IMR-90 (cell line): ENCODE results near the gene ANKMY1.

Experiments
- BHLHE40 ChIP-seq: fragments of 150-350 bp; IDR thresholded peaks from 2 replicates; pipeline ENCODE4 v1.6.1; 2016; ENCODE audit warnings: mild to moderate bottlenecking, low read depth, low read length
- CEBPB ChIP-seq: IDR thresholded peaks from 2 replicates; pipeline ENCODE4 v1.6.1; 2012; ENCODE audit warnings: low read depth, low read length, improper control_type of control experiment
- CTCF ChIP-seq: conservative IDR thresholded peaks from 2 replicates; pipeline ENCODE4 v1.5.1; 2012; ENCODE audit warnings: mild to moderate bottlenecking, low read depth, low read length, improper control_type of control experiment
- MAZ ChIP-seq: IDR thresholded peaks from 2 replicates; pipeline ENCODE4 v1.6.1; 2012; ENCODE audit warnings: low read depth, mild to moderate bottlenecking, low read length, improper control_type of control experiment, moderate library complexity, borderline replicate concordance
- NFE2L2 ChIP-seq: fragments of 150-350 bp; IDR thresholded peaks from 2 replicates; pipeline ENCODE4 v1.6.1; 2016; ENCODE audit warnings: low read depth, mild to moderate bottlenecking, low read length
- POLR2A ChIP-seq: IDR thresholded peaks from 2 replicates; pipeline ENCODE4 v1.6.1; 2012; ENCODE audit warnings: mild to moderate bottlenecking, low read depth, low read length
- RAD21 ChIP-seq: IDR thresholded peaks from 2 replicates; pipeline ENCODE4 v1.6.1; 2012; ENCODE audit warnings: low read length, improper control_type of control experiment
- RFX5 ChIP-seq: IDR thresholded peaks from 2 replicates; pipeline ENCODE4 v1.8.0; 2012; ENCODE audit warnings: low read depth, mild to moderate bottlenecking, low read length, moderate library complexity
- SMC3 ChIP-seq: fragments of 150-350 bp; IDR thresholded peaks from 2 replicates; pipeline ENCODE4 v1.6.1; 2016; ENCODE audit warnings: low read depth, mild to moderate bottlenecking, antibody characterized with exemption, low read length, moderate library complexity
- USF2 ChIP-seq: fragments of 150-350 bp; IDR thresholded peaks from 2 replicates; pipeline ENCODE4 v1.6.1; 2017; ENCODE audit warnings: mild to moderate bottlenecking, antibody characterized with exemption, low read length, low read depth
- TF ChIP-seq, protein P1 (sequence below): fragments of 150-350 bp; IDR thresholded peaks from 2 replicates; pipeline ENCODE4 v1.6.1; 2016; ENCODE audit warnings: low read depth, mild to moderate bottlenecking, low read length, moderate library complexity, borderline replicate concordance

GRCh38 chr2:240491483-240491882 lies 66.3 kb downstream of the ANKMY1 start:
- no peak for TF ChIP-seq CEBPB
- no peak for TF ChIP-seq POLR2A
- no peak for TF ChIP-seq RFX5
- TF ChIP-seq BHLHE40, result no peak
- no peak for TF ChIP-seq SMC3
- no peak for TF ChIP-seq CTCF
- no peak for TF ChIP-seq NFE2L2
- no peak for TF ChIP-seq RAD21
- no peak for TF ChIP-seq MAZ
- no peak for TF ChIP-seq USF2
- TF ChIP-seq, protein P1, sequence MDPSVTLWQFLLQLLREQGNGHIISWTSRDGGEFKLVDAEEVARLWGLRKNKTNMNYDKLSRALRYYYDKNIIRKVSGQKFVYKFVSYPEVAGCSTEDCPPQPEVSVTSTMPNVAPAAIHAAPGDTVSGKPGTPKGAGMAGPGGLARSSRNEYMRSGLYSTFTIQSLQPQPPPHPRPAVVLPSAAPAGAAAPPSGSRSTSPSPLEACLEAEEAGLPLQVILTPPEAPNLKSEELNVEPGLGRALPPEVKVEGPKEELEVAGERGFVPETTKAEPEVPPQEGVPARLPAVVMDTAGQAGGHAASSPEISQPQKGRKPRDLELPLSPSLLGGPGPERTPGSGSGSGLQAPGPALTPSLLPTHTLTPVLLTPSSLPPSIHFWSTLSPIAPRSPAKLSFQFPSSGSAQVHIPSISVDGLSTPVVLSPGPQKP, result no peak
